SK-N-SH (cell line): ENCODE results near the gene COX14. TPM values are rescaled to one million over a fixed set of nuclear protein-coding genes. Genes with fewer than 3 reads are reported as not detected.
A peak's percentile ranks its signal among the peaks of the same experiment; 100 is the strongest.

Source experiments
- CTCF ChIA-PET: fragments of 300-600, 350-600 bp; formaldehyde crosslinking; extraction: SDS; loops from one replicate; lab custom pipeline; 2021; lab: Yijun Ruan, JAX
- POLR2A ChIA-PET: fragments of 350-600 bp; sonication (Branson Sonifier 250); formaldehyde crosslinking; extraction: SDS; loops from one replicate; lab custom pipeline; 2020; ENCODE audit warnings: antibody characterized with exemption, inconsistent platforms; lab: Yijun Ruan, JAX
- DNase-seq: peaks from one replicate; pipeline ENCODE4 v3.0.0; 2012
- H2AFZ ChIP-seq: fragments of 200-600 bp; sonication (generic); 2 replicates; pipeline ENCODE4 v1.8.1; 2016; ENCODE audit warnings: antibody characterized with exemption, mild to moderate bottlenecking, low read depth
- H3F3A ChIP-seq: fragments of 200-600 bp; sonication (generic); replicated peaks from 2 replicates; pipeline ENCODE3; 2016; ENCODE audit warnings: antibody characterized with exemption, mild to moderate bottlenecking; ENCODE audit not compliant: insufficient read depth
- H3K27ac ChIP-seq, 2 experiments: fragments of 200-500 bp in 1 of 2; fragments of 200-600 bp in 1 of 2; sonication (Bioruptor generic) in 1 of 2; sonication (generic), shearing (Covaris generic) in 1 of 2; 2 replicates each; pipeline versions ENCODE4 v1.5.1 to v1.6.1; 2014 to 2016; ENCODE audit warnings: low read depth in 2 of 2, inconsistent platforms in 1 of 2, low read length in 1 of 2, mild to moderate bottlenecking in 1 of 2, mixed read lengths in 1 of 2
- H3K27me3 ChIP-seq: fragments of 200-600 bp; sonication (generic), shearing (Covaris generic); 2 replicates; pipeline ENCODE4 v1.6.1; 2016; ENCODE audit warnings: mixed run types; ENCODE audit not compliant: insufficient read depth
- H3K36me3 ChIP-seq, 2 experiments: fragments of 200-500 bp in 1 of 2; fragments of 200-600 bp in 1 of 2; sonication (Bioruptor generic) in 1 of 2; sonication (generic) in 1 of 2; replicated peaks in 1 of 2; 2 replicates each; pipeline versions ENCODE3 to v1.5.1; 2014 to 2016; ENCODE audit warnings: low read length in 1 of 2, mild to moderate bottlenecking in 1 of 2; ENCODE audit not compliant: insufficient read depth in 2 of 2, control insufficient read depth in 1 of 2
- H3K4me1 ChIP-seq, 2 experiments: fragments of 200-500 bp in 1 of 2; fragments of 200-600 bp in 1 of 2; sonication (Bioruptor generic) in 1 of 2; sonication (generic), shearing (Covaris generic) in 1 of 2; 2 replicates each; pipeline versions ENCODE4 v1.5.1 to v1.6.1; 2014 to 2016; ENCODE audit warnings: low read depth in 1 of 2, low read length in 1 of 2, mixed run types in 1 of 2; ENCODE audit not compliant: insufficient read depth in 2 of 2, control insufficient read depth in 1 of 2
- H3K4me2 ChIP-seq: fragments of 200-600 bp; sonication (generic), shearing (Covaris generic); 2 replicates; pipeline ENCODE4 v1.6.1; 2017; ENCODE audit warnings: mixed run types
- H3K4me3 ChIP-seq, 2 experiments: fragments of 200-500 bp in 1 of 2; fragments of 200-600 bp in 1 of 2; sonication (Bioruptor generic) in 1 of 2; sonication (generic), shearing (Covaris generic) in 1 of 2; 2 replicates each; pipeline versions ENCODE4 v1.5.1 to v1.8.1; 2014 to 2016; ENCODE audit warnings: low read depth in 2 of 2, inconsistent platforms in 1 of 2, low read length in 1 of 2, mild to moderate bottlenecking in 1 of 2, mixed read lengths in 1 of 2, moderate library complexity in 1 of 2
- H3K79me2 ChIP-seq: fragments of 200-600 bp; sonication (generic); 2 replicates; pipeline ENCODE4 v1.8.1; 2017; ENCODE audit warnings: mild to moderate bottlenecking; ENCODE audit not compliant: insufficient read depth
- H3K9ac ChIP-seq: fragments of 200-600 bp; sonication (generic); 2 replicates; pipeline ENCODE4 v1.6.1; 2017; ENCODE audit warnings: mixed run types
- H3K9me2 ChIP-seq: fragments of 200-600 bp; sonication (generic); 2 replicates; pipeline ENCODE4 v1.6.1; 2017; ENCODE audit warnings: mixed run types
- H3K9me3 ChIP-seq: fragments of 200-600 bp; sonication (generic); 2 replicates; pipeline ENCODE4 v1.6.1; 2017; ENCODE audit warnings: mixed run types, mild to moderate bottlenecking, moderate library complexity
- H4K20me1 ChIP-seq: fragments of 200-600 bp; sonication (generic); 2 replicates; pipeline ENCODE4 v1.6.1; 2017; ENCODE audit warnings: mild to moderate bottlenecking, mixed run types; ENCODE audit not compliant: insufficient read depth
- CHD2 ChIP-seq: fragments of 150-350 bp; IDR thresholded peaks from 2 replicates; pipeline ENCODE4 v1.6.1; 2018; ENCODE audit warnings: low read length; ENCODE audit not compliant: partially characterized antibody
- ELF1 ChIP-seq: IDR thresholded peaks from 2 replicates; pipeline ENCODE4 v1.4.0; 2012
- EP300 ChIP-seq, 2 experiments: IDR thresholded peaks; 2 replicates each; pipeline versions ENCODE4 v1.4.0 to v1.6.1; 2012; ENCODE audit warnings: borderline replicate concordance in 1 of 2, low read depth in 1 of 2, low read length in 1 of 2
- FOXJ3 ChIP-seq: sonication (generic); formaldehyde crosslinking; IDR thresholded peaks from 2 replicates; pipeline ENCODE4 v1.5.1; 2020; ENCODE audit warnings: mild to moderate bottlenecking, missing genetic modification reagents
- FOXM1 ChIP-seq: IDR thresholded peaks from 2 replicates; pipeline ENCODE4 v1.4.0; 2012; ENCODE audit warnings: low read depth, mild to moderate bottlenecking
- GATA2 ChIP-seq: sonication (generic); formaldehyde crosslinking; IDR thresholded peaks from 2 replicates; pipeline ENCODE4 v1.5.0; 2020; ENCODE audit warnings: mild to moderate bottlenecking, missing genetic modification reagents
- JUND ChIP-seq: IDR thresholded peaks from 2 replicates; pipeline ENCODE4 v1.4.0; 2012
- NRF1 ChIP-seq: IDR thresholded peaks from 2 replicates; pipeline ENCODE4 v1.6.1; 2012; ENCODE audit warnings: low read depth, mild to moderate bottlenecking, low read length
- RAD21 ChIP-seq: IDR thresholded peaks from 2 replicates; pipeline ENCODE4 v1.6.1; 2012; ENCODE audit warnings: mild to moderate bottlenecking, low read length
- RCOR1 ChIP-seq: fragments of 150-350 bp; IDR thresholded peaks from 2 replicates; pipeline ENCODE4 v1.6.1; 2017; ENCODE audit warnings: antibody characterized with exemption, low read length
- SIN3A ChIP-seq: IDR thresholded peaks from 2 replicates; pipeline ENCODE4 v1.6.1; 2012; ENCODE audit warnings: low read depth, mild to moderate bottlenecking, low read length, moderate library complexity, borderline replicate concordance
- SMC3 ChIP-seq: IDR thresholded peaks from 2 replicates; pipeline ENCODE4 v1.6.1; 2012; ENCODE audit warnings: low read depth, low read length, improper control_type of control experiment
- TCF12 ChIP-seq: IDR thresholded peaks from 2 replicates; pipeline ENCODE4 v1.4.0; 2012
- USF2 ChIP-seq: fragments of 150-350 bp; IDR thresholded peaks from 2 replicates; pipeline ENCODE4 v1.6.1; 2017; ENCODE audit warnings: antibody characterized with exemption, low read length, low read depth, borderline replicate concordance
- ZBTB33 ChIP-seq: IDR thresholded peaks from 2 replicates; pipeline ENCODE4 v1.4.0; 2012; ENCODE audit warnings: low read depth, borderline replicate concordance
- WGBS: methylation state at CpG from one replicate; pipeline ENCODE4 v1.1.6; 2017; ENCODE audit warnings: low lambda C conversion rate; 5-methylcytosine and 5-hydroxymethylcytosine counted together
- polyA plus RNA-seq, 3 experiments: library from polyadenylated mRNA; depleted of rRNA; stranded (reverse); fragments of >200 nt; gene quantifications; 2 replicates each; pipeline ENCODE4 v1.2.3, GENCODE V29; 2012
- TF ChIP-seq, protein P1 (sequence below): fragments of 200-600 bp; sonication (generic); IDR thresholded peaks from 2 replicates; pipeline ENCODE4 v1.6.1; 2017; ENCODE audit warnings: antibody characterized with exemption, mild to moderate bottlenecking, moderate library complexity

COX14 gene
- polyA plus RNA-seq, 1 of the 3 experiments (the other 2 are of a cell fraction): 204 TPM

DNA sequence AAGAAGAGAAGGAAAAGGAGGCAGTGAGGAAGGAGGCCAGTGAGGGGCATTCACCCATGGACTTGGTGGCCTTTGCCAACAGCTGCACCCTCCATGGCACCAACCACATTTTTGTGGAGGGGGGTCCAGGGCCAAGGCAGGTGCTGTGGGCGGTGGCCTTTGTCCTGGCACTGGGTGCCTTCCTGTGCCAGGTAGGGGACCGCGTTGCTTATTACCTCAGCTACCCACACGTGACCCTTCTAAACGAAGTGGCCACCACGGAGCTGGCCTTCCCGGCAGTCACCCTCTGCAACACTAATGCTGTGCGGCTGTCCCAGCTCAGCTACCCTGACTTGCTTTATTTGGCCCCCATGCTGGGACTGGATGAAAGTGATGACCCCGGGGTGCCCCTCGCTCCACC, 38.3 kb upstream of the COX14 start (continued):
- TF ChIP-seq, protein P1, sequence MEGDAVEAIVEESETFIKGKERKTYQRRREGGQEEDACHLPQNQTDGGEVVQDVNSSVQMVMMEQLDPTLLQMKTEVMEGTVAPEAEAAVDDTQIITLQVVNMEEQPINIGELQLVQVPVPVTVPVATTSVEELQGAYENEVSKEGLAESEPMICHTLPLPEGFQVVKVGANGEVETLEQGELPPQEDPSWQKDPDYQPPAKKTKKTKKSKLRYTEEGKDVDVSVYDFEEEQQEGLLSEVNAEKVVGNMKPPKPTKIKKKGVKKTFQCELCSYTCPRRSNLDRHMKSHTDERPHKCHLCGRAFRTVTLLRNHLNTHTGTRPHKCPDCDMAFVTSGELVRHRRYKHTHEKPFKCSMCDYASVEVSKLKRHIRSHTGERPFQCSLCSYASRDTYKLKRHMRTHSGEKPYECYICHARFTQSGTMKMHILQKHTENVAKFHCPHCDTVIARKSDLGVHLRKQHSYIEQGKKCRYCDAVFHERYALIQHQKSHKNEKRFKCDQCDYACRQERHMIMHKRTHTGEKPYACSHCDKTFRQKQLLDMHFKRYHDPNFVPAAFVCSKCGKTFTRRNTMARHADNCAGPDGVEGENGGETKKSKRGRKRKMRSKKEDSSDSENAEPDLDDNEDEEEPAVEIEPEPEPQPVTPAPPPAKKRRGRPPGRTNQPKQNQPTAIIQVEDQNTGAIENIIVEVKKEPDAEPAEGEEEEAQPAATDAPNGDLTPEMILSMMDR: no peak
- TF ChIP-seq ZBTB33 (no peak), USF2 (no peak), EP300 (IDR thresholded peaks at IDR 0.05; ENCODE audit: borderline replicate concordance in 1 of 2, low read depth in 1 of 2, low read length in 1 of 2) (no peak), JUND (no peak), RAD21 (no peak), ELF1 (no peak), SMC3 (no peak), RCOR1 (no peak), GATA2 (CRISPR knock-in tag) (no peak), FOXJ3 (CRISPR knock-in tag) (no peak), FOXM1 (no peak)
- TF ChIP-seq, all 33 proteins: peak for 0

DNA sequence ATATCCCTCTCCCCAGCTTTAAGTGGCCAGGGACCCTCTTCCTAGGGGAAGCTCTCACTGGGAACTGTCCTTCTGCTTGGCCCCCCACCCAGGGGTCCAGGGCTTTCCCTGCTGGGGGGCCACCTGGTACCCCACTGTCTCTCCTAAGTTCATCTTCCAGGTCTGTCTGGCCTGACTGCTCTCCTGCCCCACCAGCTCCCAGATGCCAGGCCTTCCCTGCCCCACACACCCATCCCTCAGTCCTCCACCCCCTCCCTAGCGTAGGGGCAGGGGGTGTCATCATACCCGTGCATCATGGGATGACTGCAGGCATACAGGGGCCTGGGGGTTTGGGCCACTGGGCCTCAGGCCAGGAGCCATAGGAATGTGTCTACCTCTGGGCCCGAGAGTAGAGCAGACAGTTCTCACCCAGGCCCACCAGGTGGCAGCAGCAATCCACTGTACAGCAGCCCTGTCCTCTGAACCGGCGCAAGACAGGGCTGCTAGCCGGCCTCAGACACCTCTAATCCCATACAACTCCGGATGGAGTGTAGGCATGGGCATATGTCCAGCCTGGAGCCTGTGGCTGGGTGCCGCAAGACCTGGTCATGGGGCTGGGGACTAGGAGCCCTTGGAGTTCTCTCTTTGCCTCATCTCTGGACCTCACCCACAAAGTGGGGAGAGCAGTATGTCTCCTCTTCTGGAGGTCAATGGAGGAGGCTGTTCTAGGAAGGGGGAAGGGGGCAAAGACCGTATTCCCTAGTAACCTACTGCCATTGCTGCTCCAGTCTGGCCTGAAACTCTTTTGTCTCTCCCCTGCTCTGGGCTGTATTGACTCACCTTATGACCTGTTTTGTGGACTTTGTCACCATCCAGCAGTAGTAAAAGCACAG, 36.9 kb upstream of the COX14 start:
- peak; percentile 92 for DNase-seq
- 18% methylated on average over 6 of the region's 9 CpGs for WGBS
- Histone ChIP-seq H2AFZ (no peak overlapping the region), H3K27me3 (no peaks in the 10 kb centered on the region), H3F3A (no peaks in the 10 kb centered on the region), H3K9me2 (no peaks in the 10 kb centered on the region), H3K79me2 (no peaks in the 10 kb centered on the region), H3K36me3 (no peaks in the 10 kb centered on the region), H4K20me1 (no peaks in the 10 kb centered on the region), H3K9me3 (no peaks in the 10 kb centered on the region), H3K9ac (no peak overlapping the region), H3K4me2 (no peak overlapping the region), H3K4me1 (peaks cover 0 to 9% of the 10 kb centered on the region in 2 experiments; a peak in 1 of 4 replicates), H3K4me3 (no peak overlapping the region; a peak in 1 of 4 replicates), H3K27ac (no peak overlapping the region; a peak in 1 of 4 replicates)
- peak; percentile 13; the same call in 1 of the 2 replicates for TF ChIP-seq NRF1
- no peak for TF ChIP-seq TCF12
- TF ChIP-seq SMC3: peak; percentile 92
- peak; percentile 92 for TF ChIP-seq RAD21
- no peak; the same call in 1 of the 2 replicates for TF ChIP-seq SIN3A
- TF ChIP-seq, protein P1: peak; percentile 86
- TF ChIP-seq CHD2: peak; percentile 31
- POLR2A ChIA-PET: no interaction called here
- CTCF ChIA-PET: interaction anchor here (0.6 to 37.6 kb wide), 37 partner anchors 8 to 1087 kb away, joined by 3 to 1401 read pairs (median 5); partner anchors contain the start of genes AQP5, AQP6, ASIC1 and CERS5
